Measurements from ENCODE around the gene UQCC5. TPM values are rescaled to one million over a fixed set of nuclear protein-coding genes. Genes with fewer than 3 reads are reported as not detected.

Gene UQCC5
- polyA plus RNA-seq, 1 experiment: 9.5 TPM

- DNase-seq (ENCODE audit: low read depth, low spot score): no peak
- TF ChIP-seq, protein P1, sequence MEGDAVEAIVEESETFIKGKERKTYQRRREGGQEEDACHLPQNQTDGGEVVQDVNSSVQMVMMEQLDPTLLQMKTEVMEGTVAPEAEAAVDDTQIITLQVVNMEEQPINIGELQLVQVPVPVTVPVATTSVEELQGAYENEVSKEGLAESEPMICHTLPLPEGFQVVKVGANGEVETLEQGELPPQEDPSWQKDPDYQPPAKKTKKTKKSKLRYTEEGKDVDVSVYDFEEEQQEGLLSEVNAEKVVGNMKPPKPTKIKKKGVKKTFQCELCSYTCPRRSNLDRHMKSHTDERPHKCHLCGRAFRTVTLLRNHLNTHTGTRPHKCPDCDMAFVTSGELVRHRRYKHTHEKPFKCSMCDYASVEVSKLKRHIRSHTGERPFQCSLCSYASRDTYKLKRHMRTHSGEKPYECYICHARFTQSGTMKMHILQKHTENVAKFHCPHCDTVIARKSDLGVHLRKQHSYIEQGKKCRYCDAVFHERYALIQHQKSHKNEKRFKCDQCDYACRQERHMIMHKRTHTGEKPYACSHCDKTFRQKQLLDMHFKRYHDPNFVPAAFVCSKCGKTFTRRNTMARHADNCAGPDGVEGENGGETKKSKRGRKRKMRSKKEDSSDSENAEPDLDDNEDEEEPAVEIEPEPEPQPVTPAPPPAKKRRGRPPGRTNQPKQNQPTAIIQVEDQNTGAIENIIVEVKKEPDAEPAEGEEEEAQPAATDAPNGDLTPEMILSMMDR (IDR thresholded peaks at IDR 0.05; ENCODE audit: low read depth, low read length): no peak
- POLR2A ChIA-PET: interaction anchor here (1.8 kb wide), 1 partner anchor 10 kb away, joined by 7 read pairs; the partner anchor contains the start of gene UQCC5
Observed at GRCh38 chr3:52546111-52546901, 9.9 kb downstream of the UQCC5 start.

DNA sequence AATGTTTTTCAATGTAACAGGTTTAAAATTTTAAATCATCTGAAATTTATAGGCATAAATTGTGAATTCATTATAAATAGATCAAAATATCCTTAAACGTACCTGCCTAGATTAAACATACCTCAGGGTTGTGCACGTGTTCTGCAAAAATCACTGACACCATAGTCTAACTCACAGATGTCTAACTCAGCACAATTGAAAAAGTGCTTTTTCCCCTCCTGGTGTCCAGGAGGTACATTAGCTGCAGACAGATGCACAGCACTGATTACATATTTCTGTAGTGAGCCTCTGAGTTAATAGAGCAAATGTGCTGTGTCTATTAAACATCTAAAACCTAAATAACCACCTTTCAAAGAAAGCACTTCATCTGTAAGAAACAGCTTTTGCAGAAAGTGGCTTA is 10.7 kb downstream of the UQCC5 start:
- no peaks in the 10 kb centered on the region for H3K27me3 ChIP-seq (ENCODE audit: control insufficient read depth, insufficient read depth, low read length)
- TF ChIP-seq, protein P1 (IDR thresholded peaks at IDR 0.05; ENCODE audit: low read depth, low read length): no peak
- POLR2A ChIA-PET: no interaction called here
- H3K27ac ChIP-seq (ENCODE audit: low read depth, low read length): no peak overlapping the region
- H3K9me3 ChIP-seq (ENCODE audit: control insufficient read depth, insufficient read depth, low read length): no peaks in the 10 kb centered on the region
- H3K4me3 ChIP-seq (ENCODE audit: low read depth, low read length): no peak overlapping the region
- CTCF ChIA-PET: no interaction called here
- no peak for DNase-seq (ENCODE audit: low read depth, low spot score)

More at GRCh38 chr3:52546111-52546901, 9.9 kb downstream of the UQCC5 start:
- CTCF ChIA-PET: interaction anchor here (0.8 kb wide), 1 partner anchor 100 kb away, joined by 3 read pairs; no protein-coding TSS in a partner anchor
- H3K27ac ChIP-seq (ENCODE audit: low read depth, low read length): no peak overlapping the region
- H3K4me3 ChIP-seq (ENCODE audit: low read depth, low read length): no peak overlapping the region
- no peaks in the 10 kb centered on the region for H3K27me3 ChIP-seq (ENCODE audit: control insufficient read depth, insufficient read depth, low read length)
- no peaks in the 10 kb centered on the region for H3K9me3 ChIP-seq (ENCODE audit: control insufficient read depth, insufficient read depth, low read length)

DNA sequence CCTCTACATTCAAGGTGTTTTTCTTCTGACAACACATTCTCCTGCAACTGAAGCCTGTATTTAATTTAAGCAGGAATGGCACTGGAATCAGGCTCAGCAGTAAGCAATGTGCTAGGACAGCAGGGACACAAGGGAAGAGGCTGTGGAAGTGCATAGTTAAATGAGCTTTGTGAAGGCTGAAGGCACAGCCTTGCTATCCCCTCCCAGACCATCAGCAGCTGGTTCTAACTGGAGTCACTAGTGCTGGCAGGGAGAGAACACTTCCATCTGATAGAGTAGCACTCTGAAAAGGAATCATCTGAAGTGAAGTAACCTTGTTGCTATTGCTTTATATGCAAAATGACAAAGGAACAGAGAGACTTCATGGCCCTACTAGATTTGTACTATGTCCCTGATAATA is 14.7 kb downstream of the UQCC5 start:
- Histone ChIP-seq H3K27me3 (ENCODE audit: control insufficient read depth, insufficient read depth, low read length) (no peaks in the 10 kb centered on the region), H3K27ac (ENCODE audit: low read depth, low read length) (no peak overlapping the region), H3K4me3 (ENCODE audit: low read depth, low read length) (no peak overlapping the region), H3K9me3 (ENCODE audit: control insufficient read depth, insufficient read depth, low read length) (no peaks in the 10 kb centered on the region)
- TF ChIP-seq, protein P1 (IDR thresholded peaks at IDR 0.05; ENCODE audit: low read depth, low read length): no peak
- CTCF ChIA-PET: interaction anchor here (0.8 kb wide), 1 partner anchor 80 kb away, joined by 3 read pairs; no protein-coding TSS in a partner anchor
- DNase-seq (ENCODE audit: low read depth, low spot score): no peak
- POLR2A ChIA-PET: no interaction called here

DNA sequence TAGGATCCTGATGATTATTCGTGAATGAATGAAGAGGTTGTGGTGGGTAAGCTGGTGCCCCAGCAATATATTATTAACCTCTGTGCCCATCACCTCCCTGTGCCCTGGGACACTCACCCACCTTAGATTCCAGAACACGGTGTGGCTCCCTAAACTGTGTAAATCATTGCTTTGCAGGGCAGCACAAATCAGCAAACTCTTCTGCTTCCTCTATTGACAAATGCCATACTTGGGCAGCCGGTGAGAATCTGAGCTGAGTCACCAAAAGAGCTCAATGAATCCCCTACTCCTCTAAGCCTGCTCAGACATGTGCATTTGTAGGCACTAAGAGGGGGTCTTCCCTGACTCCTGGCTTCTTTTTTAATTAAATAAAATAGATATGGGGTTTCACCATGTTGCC is 15.7 kb downstream of the UQCC5 start:
- ChIA-PET POLR2A (interaction anchor here (1.6 kb wide), 1 partner anchor 16 kb away, joined by 4 read pairs; the partner anchor contains the start of gene UQCC5), CTCF (no interaction called here)
- no peak for DNase-seq (ENCODE audit: low read depth, low spot score)
- Histone ChIP-seq H3K9me3 (ENCODE audit: control insufficient read depth, insufficient read depth, low read length) (no peaks in the 10 kb centered on the region), H3K27ac (ENCODE audit: low read depth, low read length) (no peak overlapping the region), H3K27me3 (ENCODE audit: control insufficient read depth, insufficient read depth, low read length) (no peaks in the 10 kb centered on the region), H3K4me3 (ENCODE audit: low read depth, low read length) (no peak overlapping the region)
- TF ChIP-seq, protein P1 (IDR thresholded peaks at IDR 0.05; ENCODE audit: low read depth, low read length): no peak

DNA sequence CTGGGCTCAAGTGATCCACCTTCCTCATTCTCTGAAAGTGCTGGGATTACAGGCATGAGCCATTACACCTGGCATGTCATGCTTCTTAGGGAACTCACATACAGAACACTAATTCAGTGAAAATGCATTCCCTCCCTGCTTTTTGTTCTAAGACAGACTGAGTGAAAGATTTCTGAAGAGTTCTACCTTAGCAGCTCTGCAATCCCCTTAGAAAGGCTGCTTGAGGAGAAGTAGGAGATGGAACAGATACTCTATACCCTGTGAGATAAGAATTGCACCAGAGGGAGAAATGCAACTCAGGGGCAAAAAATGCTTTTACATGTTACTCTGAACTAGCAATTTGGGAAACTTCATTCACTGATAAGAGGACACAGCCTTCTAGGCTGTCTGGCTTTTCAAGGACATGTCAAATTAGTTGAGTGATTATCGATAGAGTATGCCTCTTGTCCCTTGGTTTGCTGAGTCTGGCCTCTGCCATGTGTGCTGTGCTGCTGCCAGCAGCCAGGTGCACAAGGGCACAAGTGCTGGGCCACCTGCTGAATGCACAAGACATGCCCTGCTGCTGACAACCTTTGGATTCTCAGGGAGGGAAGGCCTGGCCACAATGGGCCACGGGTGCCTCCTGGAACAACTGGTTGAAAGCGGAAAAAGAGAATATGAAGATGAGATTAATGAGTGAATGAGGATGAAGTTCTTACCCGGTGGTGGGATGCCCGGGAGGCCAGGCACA is 17.8 kb downstream of the UQCC5 start:
- no peaks in the 10 kb centered on the region for H3K9me3 ChIP-seq (ENCODE audit: control insufficient read depth, insufficient read depth, low read length)
- no peak for DNase-seq (ENCODE audit: low read depth, low spot score)
- CTCF ChIA-PET: no interaction called here
- POLR2A ChIA-PET: no interaction called here
- no peak overlapping the region for H3K27ac ChIP-seq (ENCODE audit: low read depth, low read length)
- no peaks in the 10 kb centered on the region for H3K27me3 ChIP-seq (ENCODE audit: control insufficient read depth, insufficient read depth, low read length)
- H3K4me3 ChIP-seq (ENCODE audit: low read depth, low read length): no peak overlapping the region
- TF ChIP-seq, protein P1 (IDR thresholded peaks at IDR 0.05; ENCODE audit: low read depth, low read length): no peak

Measured in AG04450 (cell line).